GM18517 (cell line): Measurements from ENCODE around the gene AFAP1L2.
"Not testable (repeated sequence)": the region's sequence is repeated elsewhere in the genome, so short reads cannot be mapped to it uniquely, and the experiment has no call there.

ENCODE experiments used
- ATAC-seq: cut with Tn5 transposase; IDR thresholded peaks from one replicate; pipeline ENCODE4 v1.9.1; 2021; ENCODE audit warnings: mild to moderate bottlenecking, moderate library complexity; ENCODE audit not compliant: unreplicated experiment

AFAP1L2 gene

GRCh38 chr10:114364726-114365125 is 39.6 kb downstream of the AFAP1L2 start:
- ATAC-seq, result no peak

GRCh38 chr10:114363745-114364454 is 40.4 kb downstream of the AFAP1L2 start:
- ATAC-seq, result no peak

GRCh38 chr10:114362826-114363355 is 41.4 kb downstream of the AFAP1L2 start:
- no peak for ATAC-seq

GRCh38 chr10:114359953-114360345 is 44.4 kb downstream of the AFAP1L2 start:
- no peak for ATAC-seq

- ATAC-seq, result no peak
These were observed 45.0 kb downstream of the AFAP1L2 start for GRCh38 chr10:114359041-114359952.

GRCh38 chr10:114357515-114357996 is 46.7 kb downstream of the AFAP1L2 start:
- no peak for ATAC-seq

GRCh38 chr10:114356751-114357514 is 47.4 kb downstream of the AFAP1L2 start:
- no peak for ATAC-seq

- ATAC-seq, result no peak
These were observed 48.2 kb downstream of the AFAP1L2 start for GRCh38 chr10:114356126-114356525.

- ATAC-seq, result no peak
These were observed 50.9 kb downstream of the AFAP1L2 start for GRCh38 chr10:114353383-114353782.

- no peak for ATAC-seq
These were observed 51.5 kb downstream of the AFAP1L2 start for GRCh38 chr10:114352653-114353298.

- no peak for ATAC-seq
These were observed 53.6 kb downstream of the AFAP1L2 start for GRCh38 chr10:114350751-114351150.

GRCh38 chr10:114349522-114350215 is 54.6 kb downstream of the AFAP1L2 start:
- ATAC-seq, result no peak

GRCh38 chr10:114349071-114349470 is 55.2 kb downstream of the AFAP1L2 start:
- not testable (repeated sequence) for ATAC-seq

GRCh38 chr10:114347791-114348190 is 56.5 kb downstream of the AFAP1L2 start:
- no peak for ATAC-seq

GRCh38 chr10:114347241-114347640 is 57.1 kb downstream of the AFAP1L2 start:
- ATAC-seq, result no peak

- ATAC-seq, result no peak
These were observed 57.9 kb downstream of the AFAP1L2 start for GRCh38 chr10:114346176-114347031.

- no peak for ATAC-seq
These were observed 58.6 kb downstream of the AFAP1L2 start for GRCh38 chr10:114345701-114346100.

GRCh38 chr10:114343623-114344505 is 60.4 kb downstream of the AFAP1L2 start:
- ATAC-seq, result no peak
